Measurements from ENCODE around the gene SLC38A3.
"Not testable (repeated sequence)": the region's sequence is repeated elsewhere in the genome, so short reads cannot be mapped to it uniquely, and the experiment has no call there.

SLC38A3 gene

GRCh38 chr3:50256978-50257890 is 52.2 kb downstream of the SLC38A3 start:
- no peak for DNase-seq

GRCh38 chr3:50258029-50258680 is 53.1 kb downstream of the SLC38A3 start:
- DNase-seq, result no peak

GRCh38 chr3:50258979-50259378 is 53.9 kb downstream of the SLC38A3 start:
- no peak for DNase-seq

GRCh38 chr3:50259432-50260026 is 54.5 kb downstream of the SLC38A3 start:
- no peak for DNase-seq

- DNase-seq, result peak; percentile 49
Observed at GRCh38 chr3:50260027-50260941, 55.2 kb downstream of the SLC38A3 start.

GRCh38 chr3:50260942-50261441 is 55.9 kb downstream of the SLC38A3 start:
- no peak for DNase-seq

- DNase-seq, result no peak
Observed at GRCh38 chr3:50261505-50261904, 56.4 kb downstream of the SLC38A3 start.

GRCh38 chr3:50262200-50262599 is 57.1 kb downstream of the SLC38A3 start:
- not testable (repeated sequence) for DNase-seq

GRCh38 chr3:50262778-50263177 is 57.7 kb downstream of the SLC38A3 start:
- no peak for DNase-seq

- no peak for DNase-seq
Observed at GRCh38 chr3:50263478-50264382, 58.7 kb downstream of the SLC38A3 start.

- no peak for DNase-seq
Observed at GRCh38 chr3:50264383-50264963, 59.4 kb downstream of the SLC38A3 start.

- no peak for DNase-seq
Observed at GRCh38 chr3:50264964-50265485, 60.0 kb downstream of the SLC38A3 start.

GRCh38 chr3:50265571-50265970 is 60.5 kb downstream of the SLC38A3 start:
- DNase-seq, result no peak

- no peak for DNase-seq
Observed at GRCh38 chr3:50266017-50266416, 60.9 kb downstream of the SLC38A3 start.

- DNase-seq, result no peak
Observed at GRCh38 chr3:50266836-50267235, 61.8 kb downstream of the SLC38A3 start.

- no peak for DNase-seq
Observed at GRCh38 chr3:50267280-50267913, 62.3 kb downstream of the SLC38A3 start.

GRCh38 chr3:50268276-50268675 is 63.2 kb downstream of the SLC38A3 start:
- DNase-seq, result no peak

- no peak for DNase-seq
Observed at GRCh38 chr3:50268703-50269451, 63.8 kb downstream of the SLC38A3 start, which contains the start of gene SEMA3B. Gene SEMA3B, plus strand, starts transcription at chr3:50269147. Its CDS starts 94 bp downstream, at chr3:50269241.

- DNase-seq, result no peak
Observed at GRCh38 chr3:50269460-50269859, 64.4 kb downstream of the SLC38A3 start.

Data from NCI-H2029 (cell line).